GM19324 (cell line): ENCODE measurements around the gene BSN.
"Not testable (repeated sequence)": the region's sequence is repeated elsewhere in the genome, so short reads cannot be mapped to it uniquely, and the experiment has no call there.

Experiments
- ATAC-seq: cut with Tn5 transposase; IDR thresholded peaks from one replicate; pipeline ENCODE4 v1.9.1; 2021; ENCODE audit warnings: mild to moderate bottlenecking, moderate library complexity; ENCODE audit not compliant: unreplicated experiment, low FRiP score

Gene BSN

DNA sequence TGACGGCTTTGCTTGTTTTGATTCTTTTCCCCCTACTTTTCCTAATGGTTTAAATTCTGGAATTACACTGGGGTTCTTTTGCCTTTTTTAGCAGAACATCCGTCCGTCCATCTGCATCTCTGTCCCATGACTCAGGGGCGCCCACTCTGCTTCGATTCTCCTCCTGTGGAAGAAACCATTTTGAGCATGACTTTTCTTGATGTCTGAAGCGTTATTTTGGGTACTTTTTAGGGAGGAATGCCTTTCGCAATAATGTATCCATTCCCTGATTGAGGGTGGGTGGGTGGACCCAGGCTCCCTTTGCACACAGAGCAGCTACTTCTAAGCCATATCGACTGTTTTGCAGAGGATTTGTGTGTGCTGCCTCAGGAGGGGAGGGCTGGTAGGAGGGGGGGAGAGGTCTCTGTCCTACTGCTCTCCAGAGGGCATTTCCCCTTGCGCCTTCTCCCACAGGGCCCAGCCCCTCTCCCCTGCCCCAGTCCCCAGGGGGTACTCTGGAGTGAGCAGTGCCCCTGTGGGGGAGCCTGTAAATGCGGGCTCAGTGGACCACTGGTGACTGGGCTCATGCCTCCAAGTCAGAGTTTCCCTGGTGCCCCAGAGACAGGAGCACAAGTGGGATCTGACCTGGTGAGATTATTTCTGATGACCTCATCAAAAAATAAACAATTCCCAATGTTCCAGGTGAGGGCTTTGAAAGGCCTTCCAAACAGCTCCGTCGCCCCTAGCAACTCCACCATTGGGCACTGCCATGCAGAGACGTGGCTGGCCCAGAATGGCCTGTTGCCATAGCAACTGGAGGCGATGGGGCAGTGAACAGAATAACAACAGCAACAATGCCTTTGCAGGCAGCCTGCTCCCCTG is 19.5 kb upstream of the BSN start:
- ATAC-seq: no peak

DNA sequence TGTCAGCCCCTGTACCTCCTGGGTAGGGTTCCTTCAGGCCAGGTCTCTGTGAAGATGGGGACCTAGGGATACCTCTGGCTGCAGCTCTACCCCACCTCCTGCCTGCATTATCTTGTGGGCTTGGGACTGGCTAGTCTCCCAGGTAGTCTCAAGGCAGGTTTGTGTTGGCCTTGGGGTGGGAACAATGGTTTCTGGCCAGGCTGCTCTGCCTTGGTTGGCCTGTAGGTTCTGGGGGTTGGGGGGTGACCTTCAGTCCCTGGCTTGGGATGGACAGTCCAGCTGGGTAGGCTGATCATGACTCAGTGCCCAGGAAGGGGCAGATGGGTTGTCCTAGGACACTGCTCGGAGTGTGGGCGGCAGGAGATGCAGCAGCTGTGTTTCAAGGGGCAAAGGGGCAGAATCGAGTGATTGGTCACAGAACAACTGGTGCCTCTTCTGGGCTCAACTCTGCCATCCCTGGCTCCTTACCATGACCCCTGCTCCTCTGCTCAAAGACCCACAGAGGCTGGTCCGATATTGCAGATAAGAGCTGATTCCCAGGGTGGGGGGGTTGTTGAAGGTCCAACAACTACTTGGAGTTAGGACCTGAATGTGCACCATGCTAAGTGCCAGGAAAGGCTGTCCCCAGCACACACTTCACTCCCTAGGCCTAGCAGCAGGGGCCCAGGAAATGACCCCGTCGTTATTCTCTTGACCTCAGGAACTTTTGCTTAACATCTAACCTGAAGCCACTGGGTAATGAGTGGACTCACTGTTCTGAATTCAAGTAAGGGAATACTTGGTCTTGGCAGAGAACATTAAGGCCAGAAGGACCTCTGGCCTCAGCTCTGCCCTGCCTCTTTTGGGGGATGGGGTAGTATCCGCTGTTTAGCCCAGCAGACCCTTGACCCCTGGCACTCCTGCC is 18.1 kb upstream of the BSN start:
- ATAC-seq: no peak

DNA sequence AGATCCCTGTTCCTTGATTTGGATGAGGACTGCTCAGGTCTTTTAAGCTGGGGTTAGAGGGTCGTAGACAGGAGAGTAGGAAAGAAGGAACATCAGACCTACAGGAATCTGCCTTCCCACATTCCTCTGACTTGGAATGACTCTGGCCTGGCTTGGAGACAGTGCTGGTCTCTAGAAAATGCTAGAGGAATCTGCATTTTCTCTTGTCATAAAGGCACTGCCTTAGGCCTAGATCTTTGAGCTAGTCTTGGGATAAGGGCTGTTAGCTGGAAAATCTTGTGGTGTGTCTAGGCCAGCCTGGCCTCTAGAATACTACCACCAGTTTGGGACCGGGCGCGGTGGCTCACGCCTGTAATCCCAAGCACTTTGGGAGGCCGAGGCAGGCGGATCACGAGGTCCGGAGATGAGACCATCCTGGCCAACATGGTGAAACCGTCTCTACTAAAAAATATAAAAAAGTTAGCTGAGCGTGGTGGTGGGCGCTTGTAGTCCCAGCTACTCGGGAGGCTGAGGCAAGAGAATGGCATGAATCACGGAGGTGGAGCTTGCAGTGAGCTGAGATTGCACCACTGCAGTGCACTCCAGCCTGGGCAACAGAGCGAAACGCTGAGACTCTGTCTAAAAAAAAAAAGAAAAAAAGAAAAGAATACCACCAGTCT is 17.3 kb upstream of the BSN start:
- no peak for ATAC-seq

DNA sequence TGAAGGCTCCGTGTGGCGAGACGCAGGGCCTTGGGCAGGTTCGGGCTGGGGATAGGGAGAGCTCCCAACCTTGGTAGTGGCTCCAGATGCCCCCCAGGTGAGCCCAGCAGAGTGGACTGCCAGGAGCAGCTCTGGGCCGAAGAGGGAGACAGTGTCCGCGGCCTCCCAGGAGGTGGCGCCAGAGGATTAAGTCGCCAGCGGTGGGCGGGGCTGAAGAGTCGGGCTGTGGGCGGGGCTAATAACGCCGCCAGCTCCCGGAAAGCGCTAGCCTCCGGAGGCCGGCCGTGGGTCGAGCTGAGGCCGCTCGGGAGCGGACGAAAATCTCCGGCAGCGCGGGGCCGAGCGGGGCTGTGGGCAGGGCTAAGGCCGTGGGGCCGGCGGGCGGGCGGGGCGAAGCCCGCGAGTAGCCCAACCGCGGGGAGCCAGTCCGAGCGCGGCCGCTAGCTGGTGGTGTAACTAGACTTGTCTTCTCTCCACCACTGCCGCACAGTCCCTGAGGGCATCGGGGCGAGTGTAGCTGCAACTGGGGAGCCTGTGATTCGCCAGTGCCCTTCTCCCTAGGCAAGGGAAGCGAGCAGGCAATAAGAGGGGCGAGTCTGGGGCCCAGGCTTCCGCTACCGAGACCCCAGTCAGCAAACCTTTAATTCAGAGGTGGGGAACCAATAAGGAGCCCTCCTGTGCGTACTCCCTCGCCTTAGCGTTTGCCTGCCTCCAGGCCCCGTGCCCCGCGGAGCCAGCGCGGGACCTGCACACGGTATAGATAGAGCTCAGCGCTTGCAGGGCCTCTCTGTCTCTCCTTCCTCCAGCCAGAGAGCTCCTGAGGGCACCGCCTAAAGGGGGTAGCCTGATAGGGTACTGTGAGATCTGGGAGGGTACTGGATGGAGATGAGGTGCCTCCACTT is 14.4 kb upstream of the BSN start:
- ATAC-seq: peak; percentile 93

DNA sequence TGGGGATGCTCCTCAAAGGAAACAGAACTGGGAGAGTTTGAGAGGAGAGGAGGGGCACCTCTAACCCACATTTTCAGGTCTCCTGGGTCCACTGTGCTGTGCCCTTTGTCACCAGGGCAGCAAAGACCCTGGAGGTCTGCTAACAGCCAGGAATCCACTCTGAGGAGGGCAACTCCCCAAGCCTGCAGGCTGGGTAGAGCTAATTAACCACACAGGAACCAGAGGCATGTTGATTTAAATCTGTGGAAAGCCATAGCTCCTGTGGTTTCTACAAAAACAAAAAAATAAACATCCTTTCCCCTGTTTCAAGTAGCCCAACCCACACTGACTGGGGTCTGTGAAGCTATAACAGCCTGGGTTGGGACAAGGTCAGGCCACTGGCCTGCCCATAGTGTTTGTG is 2.2 kb upstream of the BSN start:
- ATAC-seq: no peak

DNA sequence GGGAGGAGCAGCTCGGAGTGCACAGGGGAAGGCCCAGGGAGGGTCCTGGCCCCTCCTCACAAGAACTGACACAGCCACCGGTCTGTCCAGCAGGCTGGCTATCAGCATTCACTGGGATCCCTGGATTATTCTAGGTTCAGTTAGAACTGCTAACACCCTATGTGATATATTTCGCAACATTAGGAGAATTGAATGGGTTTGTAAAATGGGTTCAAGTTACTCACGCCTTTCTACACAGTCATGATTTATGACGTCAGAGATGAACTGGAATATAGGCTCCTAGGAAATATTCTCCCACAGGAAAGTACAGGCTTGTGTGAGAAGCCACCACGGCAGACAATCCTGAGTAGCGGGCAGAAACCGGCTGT is 969 bp upstream of the BSN start:
- ATAC-seq: no peak

DNA sequence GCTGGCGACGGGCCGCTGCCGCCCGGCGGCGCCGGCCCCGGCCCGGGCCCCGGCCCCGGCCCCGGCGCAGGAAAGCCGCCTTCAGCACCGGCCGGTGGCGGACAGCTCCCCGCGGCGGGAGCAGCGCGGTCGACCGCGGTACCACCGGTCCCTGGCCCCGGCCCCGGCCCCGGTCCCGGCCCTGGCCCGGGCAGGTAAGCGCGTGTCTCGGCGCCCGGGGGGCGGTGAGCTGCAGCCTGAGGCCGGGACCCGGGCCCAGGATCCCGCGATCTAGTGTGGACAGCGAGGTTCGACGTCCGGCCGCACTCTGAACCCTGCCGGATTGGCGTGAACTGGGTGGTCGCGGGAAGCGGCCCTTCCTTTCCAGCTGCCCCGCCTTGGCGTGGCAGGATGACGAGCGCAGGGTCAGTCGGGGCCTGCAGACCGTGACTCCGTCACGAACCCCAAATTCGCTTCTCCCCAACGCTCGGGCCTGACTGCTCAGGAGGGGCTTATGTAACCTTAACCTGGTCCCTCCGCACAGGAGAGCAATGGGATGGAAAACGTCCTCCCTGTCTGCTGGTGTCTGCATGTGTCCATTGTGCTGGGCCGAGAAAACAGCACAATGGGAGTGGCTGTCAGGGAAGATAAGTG is 472 bp downstream of the BSN start:
- peak; percentile 71 for ATAC-seq

DNA sequence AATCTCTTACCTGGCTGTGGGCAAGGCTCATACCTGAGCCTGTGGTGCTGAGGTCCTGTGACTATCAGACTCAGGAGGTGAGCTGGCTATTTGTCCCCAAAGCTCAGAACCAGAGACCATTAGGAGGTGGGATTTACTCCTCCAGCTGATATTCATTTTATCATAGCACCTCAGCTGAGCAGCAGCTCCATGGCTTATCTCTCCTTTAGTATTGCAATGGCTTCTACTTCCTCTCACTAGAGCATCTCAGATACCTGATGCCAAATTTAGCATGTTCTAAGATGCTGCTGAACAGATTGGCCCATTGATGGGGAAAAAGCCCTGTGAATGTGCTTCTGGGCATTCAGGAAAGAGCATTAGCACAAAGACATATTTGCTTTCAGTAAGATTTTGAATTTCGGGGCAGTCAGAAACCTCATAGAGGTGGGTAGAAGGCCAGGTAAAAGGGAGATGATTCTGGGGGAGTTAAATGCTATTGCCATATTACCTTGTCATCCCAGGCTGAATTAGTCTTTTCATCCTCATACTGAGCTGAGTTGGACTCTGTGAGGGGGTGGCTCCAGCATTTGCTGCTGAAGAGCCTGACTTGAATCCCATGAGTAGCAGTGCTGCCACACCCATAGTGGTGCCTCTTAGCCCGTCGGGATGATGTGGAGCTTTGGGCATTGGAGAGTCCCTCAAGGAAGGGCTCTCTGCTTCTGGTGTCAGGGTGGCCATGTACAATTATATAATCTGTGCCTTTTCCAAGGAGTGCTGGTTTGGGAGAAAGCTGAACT is 2.4 kb downstream of the BSN start:
- no peak for ATAC-seq

DNA sequence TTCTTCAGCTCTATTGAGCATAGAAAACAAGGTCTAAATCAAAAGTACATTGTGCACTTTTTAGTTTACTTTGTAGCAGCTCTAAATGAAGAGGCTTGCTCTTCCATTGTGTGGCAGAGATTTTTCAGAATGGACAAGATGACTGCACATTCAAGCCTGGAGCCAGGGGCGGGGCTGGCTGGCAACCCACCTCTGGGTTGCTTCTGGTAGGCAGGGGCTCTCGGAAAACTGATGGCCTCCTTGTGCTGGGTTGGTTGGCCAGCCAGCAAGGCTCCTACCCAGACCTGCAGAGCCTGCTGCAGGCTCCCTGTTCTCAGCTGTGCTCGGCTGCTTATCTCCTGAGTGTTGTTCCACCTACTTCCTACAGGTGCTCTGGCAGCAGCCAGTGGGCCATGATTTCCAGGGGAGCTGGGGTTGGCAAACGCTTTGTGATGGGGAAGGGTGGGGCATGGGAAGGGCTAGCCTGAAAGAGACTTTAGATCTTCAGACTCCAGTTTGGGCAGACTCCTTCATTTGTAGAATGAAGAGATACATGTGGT is 8.8 kb downstream of the BSN start:
- no peak for ATAC-seq

DNA sequence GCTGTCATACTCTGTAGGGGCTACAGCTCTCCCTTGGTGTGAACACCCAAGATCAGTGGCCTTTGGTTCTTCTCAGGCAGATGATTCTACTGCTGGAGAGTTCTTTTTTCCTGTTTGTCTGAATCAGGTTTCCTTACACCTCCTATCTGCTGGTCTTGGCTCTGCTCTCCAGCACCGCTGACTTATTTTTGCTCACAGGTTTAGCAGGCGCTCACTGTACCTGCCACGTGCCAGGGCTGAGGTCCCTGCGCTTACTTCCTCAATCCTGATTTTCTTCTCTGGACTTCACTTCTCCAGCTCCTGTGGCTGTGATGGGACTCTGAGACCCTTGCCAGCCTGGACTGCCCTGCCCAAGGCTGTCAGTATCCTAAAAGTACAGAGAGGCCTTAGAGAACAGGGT is 9.5 kb downstream of the BSN start:
- ATAC-seq: no peak

DNA sequence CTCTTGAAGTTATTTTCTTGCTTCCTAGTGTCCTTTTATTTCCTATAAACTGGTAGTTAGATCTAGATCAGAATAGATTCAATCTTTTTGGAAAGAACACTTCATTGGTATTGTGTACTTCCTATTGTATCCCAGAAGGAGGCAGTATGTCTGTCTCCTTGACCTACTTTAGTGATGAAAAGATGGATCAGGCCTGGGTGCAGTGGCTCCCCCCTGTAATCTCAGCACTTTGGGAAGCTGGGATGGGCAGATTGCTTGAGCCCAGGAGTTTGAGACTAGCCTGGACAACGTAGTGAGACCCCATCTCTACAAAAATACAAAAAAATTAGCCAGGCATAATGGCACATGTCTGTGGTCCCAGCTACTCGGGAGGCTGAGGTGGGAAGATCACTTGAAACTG is 12.0 kb downstream of the BSN start:
- no peak for ATAC-seq

DNA sequence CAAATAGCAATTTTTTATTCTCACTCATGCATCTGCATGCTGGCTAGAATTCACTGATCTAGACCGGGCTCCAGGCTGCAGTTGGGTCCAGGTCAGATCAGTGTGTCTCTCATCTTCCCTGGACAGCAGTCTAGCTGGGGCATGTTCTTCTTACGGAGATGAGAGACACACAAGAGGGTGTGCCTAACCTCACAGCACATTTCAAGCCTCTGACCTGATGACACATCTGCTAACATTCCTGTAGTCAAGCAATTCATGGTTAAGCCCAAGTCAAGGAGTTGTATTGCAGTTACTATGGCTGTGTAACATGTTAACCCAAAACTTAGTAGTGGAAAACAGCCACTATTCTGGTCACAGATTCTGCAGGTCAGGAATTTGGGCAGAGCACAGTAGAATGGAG is 13.1 kb downstream of the BSN start:
- no peak for ATAC-seq

DNA sequence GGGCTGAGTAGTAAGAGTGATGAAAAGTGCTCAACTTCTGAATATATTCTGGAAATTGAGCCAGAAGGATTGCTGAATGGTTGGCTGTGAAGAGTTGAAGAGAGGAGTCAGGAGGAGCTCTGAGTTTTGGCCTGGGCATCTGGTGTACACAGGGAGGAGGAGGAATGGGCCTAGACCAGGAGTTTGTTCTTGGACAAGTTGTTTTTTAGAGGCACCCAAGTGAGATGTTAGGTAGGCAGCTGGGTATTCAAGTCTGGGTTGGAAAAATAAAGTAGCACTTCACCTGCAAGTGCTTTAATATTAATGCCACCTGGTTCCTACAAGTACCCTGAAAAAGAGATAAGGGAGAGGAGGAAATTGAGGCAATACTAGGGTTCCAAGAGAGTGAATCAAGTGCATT is 14.7 kb downstream of the BSN start:
- no peak for ATAC-seq

DNA sequence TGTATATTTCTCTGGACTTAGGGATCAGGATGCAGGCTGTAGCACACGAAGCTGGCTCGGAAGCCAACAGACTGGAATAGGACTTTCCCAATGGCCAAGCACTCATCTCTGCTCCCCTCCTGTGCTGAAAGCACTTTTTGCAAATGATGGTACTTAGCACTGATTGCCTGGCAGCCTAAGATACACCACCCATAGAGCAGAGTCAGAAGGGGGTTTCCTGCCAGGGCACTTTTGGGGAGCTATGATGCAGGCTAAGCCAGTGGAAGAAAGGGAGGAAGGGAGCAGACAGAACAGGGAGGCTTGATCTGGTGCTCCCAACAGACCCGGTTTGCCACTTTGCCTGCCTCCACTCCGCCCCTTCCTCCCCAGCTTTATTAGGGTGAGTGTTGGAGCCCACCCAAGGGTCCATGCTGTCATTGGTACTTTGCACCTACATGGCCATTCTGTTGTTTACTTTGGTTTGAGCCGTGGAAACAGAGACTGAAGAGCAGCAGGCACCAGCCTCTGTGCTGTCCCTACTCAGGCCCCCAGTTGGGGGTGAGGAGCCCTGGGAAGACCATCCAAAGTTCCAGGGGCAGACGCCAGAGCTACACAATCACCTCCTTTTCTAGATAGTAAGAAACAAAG is 15.9 kb downstream of the BSN start:
- no peak for ATAC-seq

DNA sequence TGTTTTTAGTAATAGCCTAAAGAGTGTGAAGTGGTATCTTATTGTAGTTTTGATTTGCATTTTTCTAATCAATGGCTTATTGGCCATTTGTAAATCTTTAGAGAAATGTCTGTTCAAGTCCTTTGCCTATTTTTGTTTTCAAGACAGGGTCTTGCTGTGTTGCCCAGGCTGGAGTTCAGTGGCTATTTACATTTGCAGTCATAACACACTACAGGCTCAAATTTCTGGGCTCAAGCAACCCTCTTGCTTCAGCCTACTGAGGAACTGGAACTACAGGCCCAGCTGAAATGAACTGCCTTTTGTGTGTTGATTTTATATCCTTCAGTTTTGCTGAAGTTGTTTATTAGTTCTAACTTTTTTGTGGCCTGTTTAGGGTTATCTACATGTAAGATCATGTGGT is 27.9 kb downstream of the BSN start:
- ATAC-seq: no peak

DNA sequence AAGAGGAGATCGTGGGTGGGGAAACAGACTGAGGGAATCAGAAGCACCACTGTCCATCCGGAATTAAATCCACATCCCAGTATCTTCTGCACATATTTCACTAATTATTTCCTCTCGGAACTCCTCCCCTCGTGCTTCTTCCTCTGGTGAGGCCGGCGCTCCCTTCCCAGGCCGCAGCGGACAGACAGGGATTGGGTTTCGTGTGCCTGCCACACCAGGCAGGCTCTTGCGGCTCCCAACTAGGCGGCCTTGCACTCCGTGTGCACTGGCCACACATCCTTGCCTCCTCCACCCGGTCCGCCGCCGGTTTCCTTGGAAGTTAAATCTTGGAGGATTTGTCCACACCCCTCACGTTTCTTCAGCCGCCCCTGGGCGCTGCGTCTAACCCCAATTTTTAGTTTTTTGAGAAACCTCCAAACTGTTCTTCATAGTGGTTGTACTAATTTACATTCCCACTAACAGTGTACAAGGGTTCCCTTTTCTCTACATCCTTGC is 31.0 kb downstream of the BSN start:
- not testable (repeated sequence) for ATAC-seq

DNA sequence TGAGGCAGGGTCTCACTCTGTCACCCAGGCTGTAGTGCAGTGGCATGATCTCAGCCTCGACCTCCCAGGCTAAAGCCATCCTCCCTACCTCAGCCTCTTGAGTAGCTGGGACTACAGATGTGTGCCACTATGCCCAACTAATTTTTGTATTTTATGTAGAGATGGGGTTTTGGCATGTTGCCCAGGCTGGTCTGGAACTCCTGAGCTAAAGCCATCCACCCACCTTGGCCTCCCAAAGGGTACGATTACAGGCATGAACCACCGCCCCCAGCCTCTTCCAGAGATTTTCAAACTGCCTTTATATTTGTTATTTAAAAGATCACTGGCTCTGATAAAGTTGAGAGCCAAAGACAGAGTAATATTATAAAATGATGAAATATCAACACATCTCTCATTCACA is 37.3 kb downstream of the BSN start:
- ATAC-seq: no peak

DNA sequence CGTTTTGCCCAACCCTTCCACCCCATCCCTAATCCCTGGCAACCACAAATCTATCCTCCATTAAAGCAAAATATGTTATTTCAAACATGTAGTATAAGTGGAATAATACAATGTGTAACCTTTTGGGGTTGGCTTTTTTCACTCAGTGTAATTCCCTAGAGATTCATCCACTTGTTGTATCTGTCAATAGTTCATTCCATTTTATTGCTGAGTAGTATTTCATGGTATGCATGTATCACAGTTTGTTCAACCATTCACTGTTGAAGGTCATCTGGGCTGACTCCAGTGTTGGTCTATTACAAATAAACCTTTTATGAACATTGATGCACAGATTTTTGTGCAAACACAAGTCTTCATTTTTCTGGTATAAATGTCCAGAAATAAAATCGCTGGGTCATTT is 38.8 kb downstream of the BSN start:
- ATAC-seq: no peak
